NCI-H446 treated with DMSO at 0.1 percent for 48 hours (cell line): Measurements from ENCODE around the gene PLPPR1.
A peak's percentile ranks its signal among the peaks of the same experiment; 100 is the strongest.
"Not testable (repeated sequence)": the region's sequence is repeated elsewhere in the genome, so short reads cannot be mapped to it uniquely, and the experiment has no call there.

Experiments used
- DNase-seq: peaks from one replicate; lab custom pipeline; 2025; lab: John Stamatoyannopoulos, UW

Gene PLPPR1

GRCh38 chr9:101275769-101276250 lies 247.3 kb downstream of the PLPPR1 start:
- no peak for DNase-seq

- not testable (repeated sequence) for DNase-seq
These were observed 262.5 kb downstream of the PLPPR1 start for GRCh38 chr9:101291043-101291442.

- DNase-seq = no peak
These were observed 271.4 kb downstream of the PLPPR1 start for GRCh38 chr9:101299901-101300300.

GRCh38 chr9:101307051-101307450 lies 278.5 kb downstream of the PLPPR1 start:
- DNase-seq = peak; percentile 58

- peak; percentile 58 for DNase-seq
These were observed 279.1 kb downstream of the PLPPR1 start for GRCh38 chr9:101307524-101308213.

- DNase-seq = no peak
These were observed 280.6 kb downstream of the PLPPR1 start for GRCh38 chr9:101309139-101309538.

- DNase-seq = no peak
These were observed 282.7 kb downstream of the PLPPR1 start for GRCh38 chr9:101311191-101311590.

GRCh38 chr9:101311758-101312420 lies 283.4 kb downstream of the PLPPR1 start:
- DNase-seq = peak; percentile 55

GRCh38 chr9:101312661-101313060 lies 284.1 kb downstream of the PLPPR1 start:
- DNase-seq = no peak

- no peak for DNase-seq
These were observed 286.6 kb downstream of the PLPPR1 start for GRCh38 chr9:101315112-101315450.

GRCh38 chr9:101317735-101318134 lies 289.2 kb downstream of the PLPPR1 start:
- no peak for DNase-seq

GRCh38 chr9:101323129-101323528 lies 294.6 kb downstream of the PLPPR1 start:
- no peak for DNase-seq

- no peak for DNase-seq
These were observed 295.8 kb downstream of the PLPPR1 start for GRCh38 chr9:101324245-101324804.

- DNase-seq = no peak
These were observed 296.5 kb downstream of the PLPPR1 start for GRCh38 chr9:101325053-101325452.

GRCh38 chr9:101326035-101326434 lies 297.5 kb downstream of the PLPPR1 start:
- no peak for DNase-seq

- DNase-seq = no peak
These were observed 298.0 kb downstream of the PLPPR1 start for GRCh38 chr9:101326501-101326900.

- not testable (repeated sequence) for DNase-seq
These were observed 298.9 kb downstream of the PLPPR1 start for GRCh38 chr9:101327422-101327909.

- DNase-seq = no peak
These were observed 303.8 kb downstream of the PLPPR1 start for GRCh38 chr9:101332362-101332761.

GRCh38 chr9:101333490-101333889 lies 305.0 kb downstream of the PLPPR1 start:
- DNase-seq = no peak

GRCh38 chr9:101333926-101334702 lies 305.6 kb downstream of the PLPPR1 start:
- no peak for DNase-seq

GRCh38 chr9:101336091-101336490 lies 307.6 kb downstream of the PLPPR1 start:
- DNase-seq = no peak

GRCh38 chr9:101337237-101337636 lies 308.7 kb downstream of the PLPPR1 start:
- DNase-seq = no peak
